HepG2 (cell line): Measurements from ENCODE around the gene LUC7L2. TPM values are rescaled to one million over a fixed set of nuclear protein-coding genes. Genes with fewer than 3 reads are reported as not detected.

Experiments used
- ARHGAP35 ChIP-seq: sonication (generic); formaldehyde crosslinking; IDR thresholded peaks from 2 replicates; pipeline ENCODE4 v1.9.0; 2022; ENCODE audit warnings: mild to moderate bottlenecking, inconsistent platforms, moderate library complexity, missing genetic modification reagents, borderline replicate concordance
- CHD2 ChIP-seq: IDR thresholded peaks from 2 replicates; pipeline ENCODE4 v1.6.1; 2011; ENCODE audit warnings: low read depth, low read length, improper control_type of control experiment
- EED ChIP-seq: sonication (generic); formaldehyde crosslinking; IDR thresholded peaks from 2 replicates; pipeline ENCODE4 v1.5.0; 2020; ENCODE audit warnings: mild to moderate bottlenecking, missing genetic modification reagents
- GTF2F1 ChIP-seq: fragments of 150-350 bp; IDR thresholded peaks from 2 replicates; pipeline ENCODE4 v1.6.1; 2014; ENCODE audit warnings: low read length
- KLF13 ChIP-seq: sonication (generic); formaldehyde crosslinking; IDR thresholded peaks from 2 replicates; pipeline ENCODE4 v1.4.0; 2020; ENCODE audit warnings: mild to moderate bottlenecking, missing genetic modification reagents
- NFKB2 ChIP-seq: sonication (generic); formaldehyde crosslinking; IDR thresholded peaks from 2 replicates; pipeline ENCODE4 v1.4.0; 2020; ENCODE audit warnings: missing genetic modification reagents, borderline replicate concordance
- NFRKB ChIP-seq: fragments of 450-650 bp; IDR thresholded peaks from 2 replicates; pipeline ENCODE4 v1.6.1; 2017
- PHF20 ChIP-seq: sonication (generic); formaldehyde crosslinking; IDR thresholded peaks from 2 replicates; pipeline ENCODE4 v1.5.0; 2020; ENCODE audit warnings: mild to moderate bottlenecking, missing genetic modification reagents
- RFX1 ChIP-seq: fragments of 450-650 bp; IDR thresholded peaks from 2 replicates; pipeline ENCODE4 v1.6.1; 2017
- SALL2 ChIP-seq: sonication (generic); formaldehyde crosslinking; IDR thresholded peaks from 2 replicates; pipeline ENCODE4 v1.8.1; 2023; ENCODE audit warnings: mild to moderate bottlenecking, missing genetic modification reagents, inconsistent platforms
- SNAPC2 ChIP-seq: sonication (generic); formaldehyde crosslinking; IDR thresholded peaks from 2 replicates; pipeline ENCODE4 v1.8.1; 2022; ENCODE audit warnings: mild to moderate bottlenecking, missing genetic modification reagents
- TP53 ChIP-seq: sonication (generic); formaldehyde crosslinking; conservative IDR thresholded peaks from 2 replicates; pipeline ENCODE4 v1.4.0; 2020; ENCODE audit warnings: missing genetic modification reagents
- ZFP90 ChIP-seq: sonication (generic); formaldehyde crosslinking; IDR thresholded peaks from 2 replicates; pipeline ENCODE4 v1.8.0; 2022; ENCODE audit warnings: missing genetic modification reagents, mild to moderate bottlenecking, inconsistent platforms, borderline replicate concordance
- ZNF17 ChIP-seq: sonication (generic); formaldehyde crosslinking; IDR thresholded peaks from 2 replicates; pipeline ENCODE4 v1.5.0; 2020; ENCODE audit warnings: mild to moderate bottlenecking, missing genetic modification reagents
- ZNF7 ChIP-seq: IDR thresholded peaks from 2 replicates; pipeline ENCODE4 v1.6.1; 2016; ENCODE audit warnings: missing biosample characterization, missing genetic modification reagents
- ZNF775 ChIP-seq: sonication (generic); formaldehyde crosslinking; IDR thresholded peaks from 2 replicates; pipeline ENCODE4 v1.4.0; 2020; ENCODE audit warnings: missing genetic modification reagents, mild to moderate bottlenecking, moderate library complexity, borderline replicate concordance
- polyA plus RNA-seq, 8 experiments: library from polyadenylated mRNA; depleted of rRNA in 3 of 8; stranded (reverse) in 7 of 8; unstranded in 1 of 8; fragments of >200 nt; fragmentation: Illumina TruSeq in 4 of 8; extraction: Trizol in 4 of 8; gene quantifications; 2 replicates each; pipeline versions ENCODE4 v1.2.1 to v1.2.3, GENCODE V29; 2011 to 2016; ENCODE audit warnings: low read depth in 4 of 8, missing spikeins in 1 of 8, mixed read lengths in 1 of 8; ENCODE audit not compliant: insufficient read depth in 1 of 8
- total RNA-seq, 5 experiments: library from RNA; depleted of rRNA; stranded (reverse); fragments of >200 nt; fragmentation: Illumina TruSeq; extraction: Trizol; gene quantifications; 2 replicates each; pipeline ENCODE4 v1.2.3, GENCODE V29; 2016; ENCODE audit warnings: low read depth in 1 of 5
- TF ChIP-seq, protein P1 (sequence below): sonication (generic); formaldehyde crosslinking; IDR thresholded peaks from 2 replicates; pipeline ENCODE4 v1.9.0; 2021; ENCODE audit warnings: mild to moderate bottlenecking, missing genetic modification reagents
- TF ChIP-seq, protein P2 (sequence below): sonication (generic); formaldehyde crosslinking; IDR thresholded peaks from 2 replicates; pipeline ENCODE4 v1.4.0; 2020; ENCODE audit warnings: missing genetic modification reagents
- TF ChIP-seq, protein P3 (sequence below): sonication (generic); formaldehyde crosslinking; conservative IDR thresholded peaks from 2 replicates; pipeline ENCODE4 v1.5.0; 2020; ENCODE audit warnings: missing genetic modification reagents
- TF ChIP-seq, protein P4 (sequence below): sonication (generic); formaldehyde crosslinking; IDR thresholded peaks from 2 replicates; pipeline ENCODE4 v1.8.0; 2022; ENCODE audit warnings: mild to moderate bottlenecking, missing genetic modification reagents, moderate library complexity

Gene LUC7L2
- total and polyA plus RNA-seq, 2 of the 13 experiments (the other 11 are each of a cell fraction or from before 2014, with no cell fraction given), result 17.9 to 50.7 TPM

DNA sequence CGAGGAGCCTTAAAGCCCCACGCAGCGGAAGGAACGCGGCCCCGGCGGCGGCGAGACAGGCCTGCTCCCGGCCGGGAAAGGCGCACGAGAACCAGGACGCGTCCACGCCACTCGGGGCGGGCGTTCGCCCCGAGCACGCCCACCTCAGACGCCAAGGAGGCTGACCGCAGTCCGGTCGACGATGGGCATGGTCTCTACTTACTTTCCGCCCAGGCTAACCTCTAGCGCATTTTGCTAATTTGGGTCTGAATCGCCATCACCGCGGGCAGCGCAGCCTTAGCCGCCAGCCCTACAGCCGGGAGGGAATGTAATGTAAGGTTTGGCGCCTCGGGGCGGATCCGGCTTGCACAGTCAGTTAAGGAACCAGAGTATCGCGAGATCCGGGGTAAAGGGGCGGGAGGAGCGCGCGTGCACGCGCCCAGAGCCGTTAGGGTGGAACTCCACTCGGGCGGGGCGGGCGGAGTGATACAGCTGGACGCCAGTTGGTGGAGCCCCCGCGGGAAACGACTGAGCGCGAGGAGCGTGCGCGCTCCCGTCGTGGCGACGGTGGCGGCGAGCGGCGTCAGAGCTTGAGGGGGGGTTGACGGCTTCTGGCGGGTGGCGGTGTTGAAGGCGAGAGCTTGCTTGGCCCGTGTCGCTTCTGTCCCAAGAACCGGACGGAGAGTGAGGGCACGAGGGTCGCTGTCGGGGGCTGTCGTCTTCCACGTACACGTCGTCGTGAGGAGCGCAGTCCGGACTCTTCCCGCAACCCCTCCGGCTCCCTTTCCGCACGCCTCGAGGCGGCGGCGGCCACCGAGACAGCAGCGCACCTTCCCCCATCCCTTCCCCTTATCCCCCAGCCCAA is at the start of gene LUC7L2 (continued):
- TF ChIP-seq, protein P1, sequence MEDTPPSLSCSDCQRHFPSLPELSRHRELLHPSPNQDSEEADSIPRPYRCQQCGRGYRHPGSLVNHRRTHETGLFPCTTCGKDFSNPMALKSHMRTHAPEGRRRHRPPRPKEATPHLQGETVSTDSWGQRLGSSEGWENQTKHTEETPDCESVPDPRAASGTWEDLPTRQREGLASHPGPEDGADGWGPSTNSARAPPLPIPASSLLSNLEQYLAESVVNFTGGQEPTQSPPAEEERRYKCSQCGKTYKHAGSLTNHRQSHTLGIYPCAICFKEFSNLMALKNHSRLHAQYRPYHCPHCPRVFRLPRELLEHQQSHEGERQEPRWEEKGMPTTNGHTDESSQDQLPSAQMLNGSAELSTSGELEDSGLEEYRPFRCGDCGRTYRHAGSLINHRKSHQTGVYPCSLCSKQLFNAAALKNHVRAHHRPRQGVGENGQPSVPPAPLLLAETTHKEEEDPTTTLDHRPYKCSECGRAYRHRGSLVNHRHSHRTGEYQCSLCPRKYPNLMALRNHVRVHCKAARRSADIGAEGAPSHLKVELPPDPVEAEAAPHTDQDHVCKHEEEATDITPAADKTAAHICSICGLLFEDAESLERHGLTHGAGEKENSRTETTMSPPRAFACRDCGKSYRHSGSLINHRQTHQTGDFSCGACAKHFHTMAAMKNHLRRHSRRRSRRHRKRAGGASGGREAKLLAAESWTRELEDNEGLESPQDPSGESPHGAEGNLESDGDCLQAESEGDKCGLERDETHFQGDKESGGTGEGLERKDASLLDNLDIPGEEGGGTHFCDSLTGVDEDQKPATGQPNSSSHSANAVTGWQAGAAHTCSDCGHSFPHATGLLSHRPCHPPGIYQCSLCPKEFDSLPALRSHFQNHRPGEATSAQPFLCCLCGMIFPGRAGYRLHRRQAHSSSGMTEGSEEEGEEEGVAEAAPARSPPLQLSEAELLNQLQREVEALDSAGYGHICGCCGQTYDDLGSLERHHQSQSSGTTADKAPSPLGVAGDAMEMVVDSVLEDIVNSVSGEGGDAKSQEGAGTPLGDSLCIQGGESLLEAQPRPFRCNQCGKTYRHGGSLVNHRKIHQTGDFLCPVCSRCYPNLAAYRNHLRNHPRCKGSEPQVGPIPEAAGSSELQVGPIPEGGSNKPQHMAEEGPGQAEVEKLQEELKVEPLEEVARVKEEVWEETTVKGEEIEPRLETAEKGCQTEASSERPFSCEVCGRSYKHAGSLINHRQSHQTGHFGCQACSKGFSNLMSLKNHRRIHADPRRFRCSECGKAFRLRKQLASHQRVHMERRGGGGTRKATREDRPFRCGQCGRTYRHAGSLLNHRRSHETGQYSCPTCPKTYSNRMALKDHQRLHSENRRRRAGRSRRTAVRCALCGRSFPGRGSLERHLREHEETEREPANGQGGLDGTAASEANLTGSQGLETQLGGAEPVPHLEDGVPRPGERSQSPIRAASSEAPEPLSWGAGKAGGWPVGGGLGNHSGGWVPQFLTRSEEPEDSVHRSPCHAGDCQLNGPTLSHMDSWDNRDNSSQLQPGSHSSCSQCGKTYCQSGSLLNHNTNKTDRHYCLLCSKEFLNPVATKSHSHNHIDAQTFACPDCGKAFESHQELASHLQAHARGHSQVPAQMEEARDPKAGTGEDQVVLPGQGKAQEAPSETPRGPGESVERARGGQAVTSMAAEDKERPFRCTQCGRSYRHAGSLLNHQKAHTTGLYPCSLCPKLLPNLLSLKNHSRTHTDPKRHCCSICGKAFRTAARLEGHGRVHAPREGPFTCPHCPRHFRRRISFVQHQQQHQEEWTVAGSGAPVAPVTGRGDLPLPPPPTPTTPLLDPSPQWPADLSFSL (CRISPR knock-in tag), result peak; percentile 65; the same call in 1 of the 2 replicates
- TF ChIP-seq EED, result no peak
- TF ChIP-seq, protein P2, sequence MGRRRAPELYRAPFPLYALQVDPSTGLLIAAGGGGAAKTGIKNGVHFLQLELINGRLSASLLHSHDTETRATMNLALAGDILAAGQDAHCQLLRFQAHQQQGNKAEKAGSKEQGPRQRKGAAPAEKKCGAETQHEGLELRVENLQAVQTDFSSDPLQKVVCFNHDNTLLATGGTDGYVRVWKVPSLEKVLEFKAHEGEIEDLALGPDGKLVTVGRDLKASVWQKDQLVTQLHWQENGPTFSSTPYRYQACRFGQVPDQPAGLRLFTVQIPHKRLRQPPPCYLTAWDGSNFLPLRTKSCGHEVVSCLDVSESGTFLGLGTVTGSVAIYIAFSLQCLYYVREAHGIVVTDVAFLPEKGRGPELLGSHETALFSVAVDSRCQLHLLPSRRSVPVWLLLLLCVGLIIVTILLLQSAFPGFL (CRISPR knock-in tag), result no peak
- TF ChIP-seq ZNF7 (CRISPR knock-in tag), result 0 out of 2 replicates have a peak, but pooled peaks have one; percentile 11
- peak; percentile 83; the same call in 1 of the 2 replicates for TF ChIP-seq NFKB2 (CRISPR knock-in tag)
- TF ChIP-seq CHD2, result peak; percentile 100
- TF ChIP-seq SALL2, result peak; percentile 96
- TF ChIP-seq GTF2F1, result no peak; the same call in 1 of the 2 replicates
- no peak for TF ChIP-seq RFX1
- TF ChIP-seq ZNF775, result peak; percentile 66
- peak; percentile 84; the same call in 1 of the 2 replicates for TF ChIP-seq TP53
- TF ChIP-seq NFRKB, result no peak
- TF ChIP-seq ZFP90 (CRISPR knock-in tag), result peak; percentile 91
- TF ChIP-seq, protein P3, sequence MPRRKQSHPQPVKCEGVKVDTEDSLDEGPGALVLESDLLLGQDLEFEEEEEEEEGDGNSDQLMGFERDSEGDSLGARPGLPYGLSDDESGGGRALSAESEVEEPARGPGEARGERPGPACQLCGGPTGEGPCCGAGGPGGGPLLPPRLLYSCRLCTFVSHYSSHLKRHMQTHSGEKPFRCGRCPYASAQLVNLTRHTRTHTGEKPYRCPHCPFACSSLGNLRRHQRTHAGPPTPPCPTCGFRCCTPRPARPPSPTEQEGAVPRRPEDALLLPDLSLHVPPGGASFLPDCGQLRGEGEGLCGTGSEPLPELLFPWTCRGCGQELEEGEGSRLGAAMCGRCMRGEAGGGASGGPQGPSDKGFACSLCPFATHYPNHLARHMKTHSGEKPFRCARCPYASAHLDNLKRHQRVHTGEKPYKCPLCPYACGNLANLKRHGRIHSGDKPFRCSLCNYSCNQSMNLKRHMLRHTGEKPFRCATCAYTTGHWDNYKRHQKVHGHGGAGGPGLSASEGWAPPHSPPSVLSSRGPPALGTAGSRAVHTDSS (CRISPR knock-in tag), result no peak
- TF ChIP-seq ZNF17 (CRISPR knock-in tag), result no peak
- TF ChIP-seq, protein P4, sequence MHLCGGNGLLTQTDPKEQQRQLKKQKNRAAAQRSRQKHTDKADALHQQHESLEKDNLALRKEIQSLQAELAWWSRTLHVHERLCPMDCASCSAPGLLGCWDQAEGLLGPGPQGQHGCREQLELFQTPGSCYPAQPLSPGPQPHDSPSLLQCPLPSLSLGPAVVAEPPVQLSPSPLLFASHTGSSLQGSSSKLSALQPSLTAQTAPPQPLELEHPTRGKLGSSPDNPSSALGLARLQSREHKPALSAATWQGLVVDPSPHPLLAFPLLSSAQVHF, result peak; percentile 93; the same call in 1 of the 2 replicates
- peak; percentile 72; the same call in 1 of the 2 replicates for TF ChIP-seq ARHGAP35
- TF ChIP-seq SNAPC2 (CRISPR knock-in tag), result peak; percentile 85; the same call in 1 of the 2 replicates
- no peak; the same call in 1 of the 2 replicates for TF ChIP-seq PHF20 (CRISPR knock-in tag)
- 0 out of 2 replicates have a peak, but pooled peaks have one; percentile 15 for TF ChIP-seq KLF13 (CRISPR knock-in tag)
